Liver (tissue), 9 donors: ENCODE measurements around the gene SH2D2A. TPM values are rescaled to one million over a fixed set of nuclear protein-coding genes. Genes with fewer than 3 reads are reported as not detected.

ENCODE experiments used
- DNase-seq: peaks from one replicate; pipeline ENCODE4 v3.0.0-alpha.2; 2017; ENCODE audit warnings: low spot score
- H3K27ac ChIP-seq, 2 donors: one replicate each; pipeline ENCODE4 v1.7.0; 2013; ENCODE audit warnings: inconsistent platforms in 2 of 2, low read length in 2 of 2, control low read depth in 1 of 2, low read depth in 1 of 2, mild to moderate bottlenecking in 1 of 2
- H3K27me3 ChIP-seq, 4 donors: one replicate each; pipeline versions ENCODE4 v1.6.1 to v1.7.0; 2013; ENCODE audit warnings: low read length in 3 of 4, inconsistent platforms in 1 of 4, mild to moderate bottlenecking in 1 of 4, moderate library complexity in 1 of 4; ENCODE audit not compliant: control insufficient read depth in 4 of 4, insufficient read depth in 4 of 4
- H3K36me3 ChIP-seq, 4 donors: one replicate each; pipeline versions ENCODE4 v1.6.1 to v1.7.0; 2013; ENCODE audit warnings: low read length in 3 of 4, mild to moderate bottlenecking in 3 of 4, low read depth in 1 of 4, moderate library complexity in 1 of 4; ENCODE audit not compliant: control insufficient read depth in 4 of 4, insufficient read depth in 3 of 4
- H3K4me1 ChIP-seq, 4 donors: one replicate each; pipeline versions ENCODE4 v1.6.1 to v1.7.0; 2013; ENCODE audit warnings: low read length in 3 of 4, mild to moderate bottlenecking in 3 of 4, moderate library complexity in 1 of 4; ENCODE audit not compliant: control insufficient read depth in 4 of 4, insufficient read depth in 4 of 4
- H3K4me3 ChIP-seq, 3 donors: one replicate each; pipeline versions ENCODE4 v1.6.1 to v1.7.0; 2013; ENCODE audit warnings: low read length in 3 of 3, control low read depth in 1 of 3, low read depth in 1 of 3, mild to moderate bottlenecking in 1 of 3
- H3K9ac ChIP-seq, 2 donors: one replicate each; pipeline ENCODE4 v1.7.0; 2013; ENCODE audit warnings: low read length in 2 of 2, mild to moderate bottlenecking in 2 of 2, moderate library complexity in 2 of 2, control low read depth in 1 of 2, low read depth in 1 of 2
- H3K9me3 ChIP-seq, 4 donors: one replicate each; pipeline versions ENCODE4 v1.6.1 to v1.7.0; 2013; ENCODE audit warnings: low read length in 3 of 4; ENCODE audit not compliant: control insufficient read depth in 4 of 4
- ATF3 ChIP-seq: IDR thresholded peaks from 2 replicates; pipeline ENCODE4 v1.6.1; 2016; ENCODE audit warnings: antibody characterized with exemption
- EGR1 ChIP-seq, 2 donors: IDR thresholded peaks; 2 replicates each; pipeline ENCODE4 v1.6.1; 2016 to 2018; ENCODE audit warnings: antibody characterized with exemption in 2 of 2, low read depth in 2 of 2
- FOXA1 ChIP-seq: IDR thresholded peaks from 2 replicates; pipeline ENCODE4 v1.6.1; 2016; ENCODE audit warnings: antibody characterized with exemption
- FOXA2 ChIP-seq: IDR thresholded peaks from 2 replicates; pipeline ENCODE4 v1.6.1; 2016; ENCODE audit warnings: antibody characterized with exemption
- GABPA ChIP-seq, 2 donors: IDR thresholded peaks in 1 of 2; conservative IDR thresholded peaks in 1 of 2; 2 replicates each; pipeline ENCODE4 v1.6.1; 2016; ENCODE audit warnings: antibody characterized with exemption in 2 of 2, mild to moderate bottlenecking in 1 of 2, moderate library complexity in 1 of 2
- HNF4A ChIP-seq, 2 donors: conservative IDR thresholded peaks; 2 replicates each; pipeline ENCODE4 v1.6.1; 2016; ENCODE audit warnings: antibody characterized with exemption in 2 of 2, mild to moderate bottlenecking in 2 of 2
- HNF4G ChIP-seq: IDR thresholded peaks from 2 replicates; pipeline ENCODE4 v1.6.1; 2016; ENCODE audit warnings: antibody characterized with exemption
- JUND ChIP-seq, 2 donors: IDR thresholded peaks; 2 replicates each; pipeline ENCODE4 v1.6.1; 2016; ENCODE audit warnings: antibody characterized with exemption in 2 of 2
- MAX ChIP-seq: IDR thresholded peaks from 2 replicates; pipeline ENCODE4 v1.6.1; 2016; ENCODE audit warnings: antibody characterized with exemption
- RAD21 ChIP-seq, 2 donors: IDR thresholded peaks; 2 replicates each; pipeline ENCODE4 v1.6.1; 2016; ENCODE audit warnings: antibody characterized with exemption in 2 of 2, mild to moderate bottlenecking in 2 of 2
- REST ChIP-seq: IDR thresholded peaks from 2 replicates; pipeline ENCODE4 v1.6.1; 2016; ENCODE audit warnings: antibody characterized with exemption, mild to moderate bottlenecking
- TAF1 ChIP-seq: conservative IDR thresholded peaks from 2 replicates; pipeline ENCODE4 v1.6.1; 2016; ENCODE audit warnings: antibody characterized with exemption, mild to moderate bottlenecking
- YY1 ChIP-seq: IDR thresholded peaks from 2 replicates; pipeline ENCODE4 v1.6.1; 2016; ENCODE audit warnings: antibody characterized with exemption, mild to moderate bottlenecking
- ZBTB33 ChIP-seq: IDR thresholded peaks from 2 replicates; pipeline ENCODE4 v1.6.1; 2016; ENCODE audit warnings: antibody characterized with exemption
- WGBS: extraction: QIAGEN DNeasy Blood & Tissue Kit; methylation state at CpG from one replicate; pipeline ENCODE4 v1.1.7; 2013; 5-methylcytosine and 5-hydroxymethylcytosine counted together
- polyA plus RNA-seq, 2 donors: library from polyadenylated mRNA; stranded (reverse) in 1 of 2; unstranded in 1 of 2; fragments of 200-250 nt in 1 of 2; fragments of >200 nt in 1 of 2; fragmentation: Nextera tagmentation in 1 of 2; extraction: Ambion mirVana in 1 of 2; gene quantifications; one replicate each; pipeline versions ENCODE4 v1.2.1 to v1.2.3, GENCODE V29; 2013 to 2015
- total RNA-seq, 2 donors: library from RNA; depleted of rRNA; stranded (reverse); fragments of >200 nt; gene quantifications; one replicate each; pipeline ENCODE4 v1.2.3, GENCODE V29; 2014
- donor health status: healthy.
- donor health status: healthy.
- donor health status: healthy.
- donor health status: healthy.
- donor health status: healthy.

SH2D2A gene
- total and polyA plus RNA-seq, 4 donors: 0.14 to 0.38 (median 0.24) TPM

- H3K36me3 ChIP-seq: peaks cover 0 to 1% (median 0%) of the 10 kb centered on the region in 4 donors
- WGBS: 81% methylated on average over 7 of the region's 7 CpGs
- no peak overlapping the region for H3K9ac ChIP-seq
- TF ChIP-seq JUND (IDR thresholded peaks at IDR 0.05): no peak
- no peak for TF ChIP-seq GABPA (IDR thresholded peaks at IDR 0.05 in 1 of 2, conservative IDR thresholded peaks at IDR 0.05 in 1 of 2)
- no peak for TF ChIP-seq RAD21 (IDR thresholded peaks at IDR 0.05)
- TF ChIP-seq ZBTB33: no peak
- no peak for TF ChIP-seq HNF4G
- TF ChIP-seq FOXA1: no peak
- no peak for TF ChIP-seq ATF3
- no peak for TF ChIP-seq MAX
- TF ChIP-seq YY1: no peak
- H3K4me1 ChIP-seq: peaks cover 0 to 5% (median 0%) of the 10 kb centered on the region in 4 donors
- DNase-seq: no peak
- no peaks in the 10 kb centered on the region for H3K9me3 ChIP-seq
- no peaks in the 10 kb centered on the region for H3K27me3 ChIP-seq
- no peak overlapping the region for H3K4me3 ChIP-seq
- no peak overlapping the region for H3K27ac ChIP-seq
Observed at GRCh38 chr1:156806512-156807440, 9.9 kb downstream of the SH2D2A start.

GRCh38 chr1:156805766-156806511 lies 10.7 kb downstream of the SH2D2A start:
- no peak for DNase-seq
- no peak overlapping the region for H3K27ac ChIP-seq
- peaks cover 0 to 5% (median 0%) of the 10 kb centered on the region in 4 donors for H3K4me1 ChIP-seq
- no peak overlapping the region for H3K4me3 ChIP-seq
- peaks cover 0 to 8% (median 5%) of the 10 kb centered on the region in 4 donors for H3K36me3 ChIP-seq
- TF ChIP-seq RAD21 (IDR thresholded peaks at IDR 0.05) (no peak), MAX (no peak)
- no peaks in the 10 kb centered on the region for H3K27me3 ChIP-seq
- H3K9me3 ChIP-seq: no peaks in the 10 kb centered on the region
- 94% methylated on average over 3 of the region's 3 CpGs for WGBS
- H3K9ac ChIP-seq: no peak overlapping the region

GRCh38 chr1:156804572-156805243 lies 11.9 kb downstream of the SH2D2A start:
- no peak for DNase-seq
- no peaks in the 10 kb centered on the region for H3K9me3 ChIP-seq
- H3K27ac ChIP-seq: no peak overlapping the region
- WGBS: 67% methylated on average over 6 of the region's 6 CpGs
- H3K4me1 ChIP-seq: peaks cover 0 to 5% (median 0%) of the 10 kb centered on the region in 4 donors
- peaks cover 5 to 18% (median 16%) of the 10 kb centered on the region in 4 donors for H3K36me3 ChIP-seq
- H3K27me3 ChIP-seq: no peaks in the 10 kb centered on the region
- H3K4me3 ChIP-seq: no peak overlapping the region
- no peak overlapping the region for H3K9ac ChIP-seq
- TF ChIP-seq FOXA1: no peak
- no peak for TF ChIP-seq EGR1 (IDR thresholded peaks at IDR 0.05; ENCODE audit: low read depth in 2 of 2)
- TF ChIP-seq YY1: no peak
- TF ChIP-seq GABPA (IDR thresholded peaks at IDR 0.05 in 1 of 2, conservative IDR thresholded peaks at IDR 0.05 in 1 of 2): no peak
- no peak for TF ChIP-seq MAX
- TF ChIP-seq FOXA2: no peak
- no peak for TF ChIP-seq TAF1
- TF ChIP-seq HNF4A (conservative IDR thresholded peaks at IDR 0.05): no peak
- no peak for TF ChIP-seq HNF4G
- TF ChIP-seq REST: no peak
- TF ChIP-seq ZBTB33: no peak
